Prostate gland (tissue), 2 donors: Measurements from ENCODE around the gene FRMD5. TPM values are rescaled to one million over a fixed set of nuclear protein-coding genes. Genes with fewer than 3 reads are reported as not detected.
A peak's percentile ranks its signal among the peaks of the same experiment; 100 is the strongest.
"Not testable (repeated sequence)": the region's sequence is repeated elsewhere in the genome, so short reads cannot be mapped to it uniquely, and the experiment has no call there.

ENCODE experiments used
- DNase-seq: peaks from one replicate; pipeline ENCODE4 v3.0.0-alpha.2; 2019; ENCODE audit warnings: low spot score
- H3K27ac ChIP-seq, 2 donors: fragments of 200-600 bp; sonication (generic); 2 replicates each; pipeline ENCODE4 v1.5.1; 2017 to 2019
- H3K27me3 ChIP-seq: fragments of 200-600 bp; sonication (generic); replicated peaks from 2 replicates; pipeline ENCODE4 v1.5.1; 2019; ENCODE audit not compliant: insufficient read depth
- H3K36me3 ChIP-seq, 2 donors: fragments of 200-600 bp; sonication (generic); 1 replicate in 1 of 2; 2 replicates in 1 of 2; pipeline versions ENCODE4 v1.5.1 to v1.8.1; 2017 to 2019
- H3K4me1 ChIP-seq: fragments of 200-600 bp; sonication (generic); replicated peaks from 2 replicates; pipeline ENCODE4 v1.5.1; 2019
- H3K4me3 ChIP-seq, 2 donors: fragments of 200-600 bp; sonication (generic); 2 replicates each; pipeline ENCODE4 v1.5.1; 2017 to 2019
- H3K9me3 ChIP-seq: fragments of 200-600 bp; sonication (generic); 2 replicates; pipeline ENCODE4 v1.5.1; 2017
- CTCF ChIP-seq, 4 experiments: fragments of 200-600 bp in 2 of 4; fragments of 450-650 bp in 2 of 4; sonication (generic) in 2 of 4; IDR thresholded peaks; 1 replicate in 3 of 4; 2 replicates in 1 of 4; pipeline ENCODE4 v1.5.1; 2016 to 2019; ENCODE audit warnings: antibody characterized with exemption in 4 of 4, mild to moderate bottlenecking in 2 of 4, moderate library complexity in 2 of 4
- POLR2A ChIP-seq: fragments of 450-650 bp; IDR thresholded peaks from one replicate; pipeline ENCODE4 v1.6.1; 2016; ENCODE audit warnings: antibody characterized with exemption, mild to moderate bottlenecking
- POLR2AphosphoS5 ChIP-seq: sonication (generic); formaldehyde crosslinking; IDR thresholded peaks from one replicate; pipeline ENCODE4 v1.6.1; 2017; ENCODE audit warnings: antibody characterized with exemption
- WGBS: methylation state at CpG from one replicate; pipeline ENCODE4 v1.1.5; 2018; 5-methylcytosine and 5-hydroxymethylcytosine counted together
- intact Hi-C: fragments of 100-400 bp; cut with DNase I; formaldehyde crosslinking; loops from one replicate; pipeline ENCODE4 v1.14.2; 2022
- small RNA-seq, 2 donors: library from RNA; depleted of rRNA; stranded (forward); fragments of <200 nt; gene quantifications; one replicate each; pipeline ENCODE3, GENCODE V24; 2016
- total RNA-seq, 2 donors: library from RNA; depleted of rRNA; stranded (reverse); fragments of >200 nt; gene quantifications; one replicate each; pipeline ENCODE4 v1.1.0, GENCODE V29; 2016

FRMD5 gene
- total RNA-seq, 2 donors from 2014 or later: 0.36 to 8.1 TPM

DNA sequence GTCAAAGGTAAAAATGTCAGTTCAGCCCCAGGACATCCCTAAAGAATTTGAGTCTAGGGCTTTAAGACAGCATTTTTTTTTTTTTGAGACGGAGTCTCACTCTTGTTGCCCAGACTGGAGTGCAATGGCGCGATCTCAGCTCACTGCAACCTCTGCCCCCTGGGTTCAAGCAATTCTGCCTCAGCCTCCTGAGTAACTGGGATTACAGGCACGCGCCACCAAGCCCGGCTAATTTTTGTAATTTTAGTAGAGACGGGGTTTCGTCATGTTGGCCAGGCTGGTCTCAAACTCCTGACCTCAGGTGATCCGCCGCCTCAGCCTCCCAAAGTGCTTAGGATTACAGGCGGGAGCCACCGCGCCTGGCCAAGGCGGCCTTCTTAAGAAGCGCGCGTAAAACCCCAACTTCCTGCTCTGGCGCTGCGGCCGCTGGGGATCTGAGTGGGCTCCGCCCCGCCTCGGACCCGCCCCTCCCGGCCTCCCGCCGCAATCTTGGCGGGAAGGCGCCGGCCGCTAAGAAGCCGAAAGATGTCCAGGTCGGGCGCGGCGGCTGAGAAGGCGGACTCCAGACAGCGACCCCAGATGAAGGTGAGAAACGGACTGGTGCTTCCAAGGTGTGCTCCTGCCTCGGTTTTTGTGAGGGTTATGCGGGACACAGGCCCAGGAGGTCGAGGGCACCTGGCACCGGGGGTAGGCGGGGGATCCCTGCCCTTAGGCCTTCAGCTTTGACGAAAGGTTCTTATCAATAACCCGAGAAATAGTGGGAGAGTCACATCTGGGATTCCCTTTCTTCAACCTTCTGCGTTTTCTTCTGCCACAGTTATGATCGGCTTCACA lies 368.3 kb downstream of the FRMD5 start, which contains the start of gene WDR76:
Gene WDR76 (plus strand): TSS at position 495 of the 834 bp plus-strand sequence. CDS start 31 bp downstream, at position 526.
- H3K9me3 ChIP-seq: no peaks in the 10 kb centered on the region
- DNase-seq: peak; percentile 81
- peak; percentile 80 for TF ChIP-seq POLR2AphosphoS5
- no peak for TF ChIP-seq POLR2A
- H3K4me3 ChIP-seq: peak within 1 kb of the TSS; percentile 31 to 43
- H3K27me3 ChIP-seq: no peaks in the 10 kb centered on the region
- intact Hi-C loops: no loop called here
- no peaks in the 10 kb centered on the region for H3K36me3 ChIP-seq
- H3K27ac ChIP-seq: peak within 1 kb of the TSS; percentile 74 to 77
- peaks cover 7% of the 10 kb centered on the region for H3K4me1 ChIP-seq
- 4% methylated on average over 48 of the region's 48 CpGs for whole genome bisulfite sequencing

- no peaks in the 10 kb centered on the region for H3K27me3 ChIP-seq
- peaks cover 7% of the 10 kb centered on the region for H3K4me1 ChIP-seq
- DNase-seq: no peak
- no peaks in the 10 kb centered on the region for H3K36me3 ChIP-seq
- peak overlapping the region; percentile 31 to 43 for H3K4me3 ChIP-seq
- intact Hi-C loops: no loop called here
- no peak for TF ChIP-seq CTCF (IDR thresholded peaks at IDR 0.05)
- TF ChIP-seq POLR2AphosphoS5: no peak
- TF ChIP-seq POLR2A: no peak
- H3K9me3 ChIP-seq: no peaks in the 10 kb centered on the region
- peak overlapping the region; percentile 74 to 77 for H3K27ac ChIP-seq
- 97% methylated on average over 11 of the region's 11 CpGs for WGBS
These were observed 369.0 kb downstream of the FRMD5 start for GRCh38 chr15:43826029-43826507.

DNA sequence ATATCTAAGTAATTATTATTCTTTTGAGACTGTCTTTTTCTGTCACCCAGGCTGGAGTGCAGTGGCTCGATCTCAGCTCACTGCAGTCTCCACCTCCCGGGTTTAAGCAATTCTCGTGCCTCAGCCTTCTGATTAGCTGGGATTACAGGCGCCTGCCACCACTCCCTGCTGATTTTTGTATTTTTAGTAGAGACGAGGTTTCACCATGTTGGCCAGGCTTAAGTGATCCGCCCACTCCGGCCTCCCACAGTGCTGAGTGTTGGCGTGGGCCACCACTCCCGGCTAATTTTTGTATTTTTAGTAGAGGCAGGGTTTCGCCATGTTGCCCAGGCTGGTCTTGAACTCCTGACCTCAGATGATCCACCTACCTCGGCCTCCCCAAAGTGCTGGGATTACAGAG lies 369.8 kb downstream of the FRMD5 start:
- H3K9me3 ChIP-seq, H3K36me3 ChIP-seq, H3K27me3 ChIP-seq, DNase-seq, H3K27ac ChIP-seq, H3K4me3 ChIP-seq, intact Hi-C loops, H3K4me1 ChIP-seq: not testable (repeated sequence)
- WGBS: 94% methylated on average over 11 of the region's 11 CpGs

- TF ChIP-seq CTCF (IDR thresholded peaks at IDR 0.05) (peak in 1 of 4 experiments; percentile 17), POLR2AphosphoS5 (peak; percentile 100), POLR2A (peak; percentile 80)
- DNase-seq: peak; percentile 98
- intact Hi-C loops: no loop called here
- Histone ChIP-seq H3K36me3 (no peaks in the 10 kb centered on the region), H3K4me1 (peaks cover 7% of the 10 kb centered on the region), H3K9me3 (no peaks in the 10 kb centered on the region), H3K27me3 (no peaks in the 10 kb centered on the region), H3K27ac (peak within 1 kb of the TSS; percentile 90 to 91), H3K4me3 (peak within 1 kb of the TSS; percentile 75 to 76)
- 7% methylated on average over 46 of the region's 46 CpGs for WGBS
These were observed 370.5 kb downstream of the FRMD5 start, which contains the start of gene MFAP1 for GRCh38 chr15:43824302-43825246. TSS of gene MFAP1 (minus strand) at chr15:43824690. CDS start at chr15:43824569, 121 bp downstream.

GRCh38 chr15:43821505-43821904 lies 373.6 kb downstream of the FRMD5 start:
- Histone ChIP-seq H3K4me1 (peaks cover 7% of the 10 kb centered on the region), H3K4me3 (no peak overlapping the region), H3K27me3 (no peaks in the 10 kb centered on the region), H3K36me3 (no peaks in the 10 kb centered on the region), H3K27ac (no peak overlapping the region), H3K9me3 (no peaks in the 10 kb centered on the region)
- TF ChIP-seq POLR2AphosphoS5: no peak
- TF ChIP-seq POLR2A: no peak
- DNase-seq: no peak
- intact Hi-C loops: no loop called here
- WGBS: 63% methylated on average over 3 of the region's 3 CpGs

Small RNA genes lying within 50 kb of the gene (small RNA-seq; reads per million reads assigned to genes)
- 0 reads per million in 2 donors for gene RF00019

Other genes with a start within 250 kb of the FRMD5 start
- 100 to 1,000 TPM; 159 to 179 TPM for gene GOLM2, start 93.4 kb upstream of the FRMD5 start, total RNA-seq
- gene CTDSPL2, start 232.4 kb upstream of the FRMD5 start, total RNA-seq: 10 to 100 TPM; 32.5 to 67.5 TPM